Heart left ventricle (tissue), 13 donors: ENCODE measurements around the gene DEK.

Source experiments
- CTCF ChIP-seq, 12 donors: fragments of 200-600 bp; sonication (generic) in 4 of 12; IDR thresholded peaks; one replicate each; pipeline versions ENCODE4 v1.5.0 to v1.8.0; 2018 to 2022; ENCODE audit warnings: antibody characterized with exemption in 12 of 12, mild to moderate bottlenecking in 5 of 12
- POLR2A ChIP-seq, 2 donors: fragments of 450-650 bp; IDR thresholded peaks; one replicate each; pipeline ENCODE4 v1.6.1; 2017; ENCODE audit warnings: antibody characterized with exemption in 2 of 2, mild to moderate bottlenecking in 2 of 2, moderate library complexity in 2 of 2
- donor health status: ischemic (EF 13 %, LVEDD 7.1; RV severe dilation, severe dysfunction).
- donor health status: DM: no; HTN: yes; CAD: no.
- donor health status: DM: no; HTN: no; CAD: no.
- donor health status: ischemic (EF 25% LVEDD 6.9; RV normal size, moderate dysfunction).
- donor health status: ischemic (EF 25% LVEDD 5.7; RV mildly dilated, moderate dysfunction).
- donor health status: ischemic (EF 35%, LVEDD 5.7; RV mildly dilated, moderate dysfunction).
- donor health status: nonischemic (EF 11% LVEDD 7.7; RV severe dilation, severe dysfunction).
- donor health status: DM: yes; HTN: yes; CAD: no.
- donor health status: PGD.
- donor health status: ischemic (EF 29% LVEDD 5.4; RV normal size, mild dysfunction).
- donor health status: nonischemic (EF 23%, LVEDD 6.1; RV moderate dilation, normal function).

DNA sequence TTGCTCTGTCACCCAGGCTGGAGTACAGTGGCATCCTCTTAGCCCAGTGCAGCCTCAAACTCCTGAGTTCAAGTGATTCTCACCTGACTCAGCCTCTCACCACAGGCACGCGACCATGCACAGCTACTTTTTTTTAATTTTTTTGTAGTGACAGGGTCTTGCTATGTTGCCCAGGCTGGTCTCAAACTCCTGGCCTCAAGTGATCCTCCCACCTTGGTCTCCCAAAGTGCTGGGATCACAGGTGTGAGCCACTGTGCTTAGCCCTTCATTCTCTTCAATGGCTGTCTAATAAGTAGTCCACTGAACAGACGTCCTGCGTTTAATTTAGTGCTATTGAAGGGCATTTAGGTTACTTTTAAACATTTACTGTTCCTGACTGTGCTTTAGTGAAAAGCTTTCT is 81.8 kb downstream of the DEK start:
- TF ChIP-seq CTCF (IDR thresholded peaks at IDR 0.05) (no peak), POLR2A (IDR thresholded peaks at IDR 0.05) (no peak)
